Neural progenitor cell (in vitro differentiated cells): Measurements from ENCODE around the gene GLMN. TPM values are rescaled to one million over a fixed set of nuclear protein-coding genes. Genes with fewer than 3 reads are reported as not detected.

Experiments used
- total RNA-seq: library from RNA; depleted of rRNA; stranded (reverse); fragments of >200 nt; gene quantifications from 2 replicates; pipeline ENCODE4 v1.2.3, GENCODE V29; 2015; ENCODE audit warnings: low replicate concordance

Gene GLMN
- total RNA-seq, 1 donor from 2014 or later, result 44.4 TPM

Other genes with a start within 250 kb of the GLMN start
- not detected in 2 replicates for gene SETSIP, start 223.6 kb downstream of the GLMN start, total RNA-seq
- gene BTBD8, start 218.6 kb downstream of the GLMN start, total RNA-seq, result 9.6 and 14.3 TPM in 2 replicates
- not detected in 2 replicates for gene C1orf146, start 81.1 kb downstream of the GLMN start, total RNA-seq
- gene RPAP2, start 72 bp upstream of the GLMN start, total RNA-seq, result 14.2 and 36.3 TPM in 2 replicates
- 0.12 TPM in 1 of 2 replicates, not detected in the other for gene GFI1, start 187.9 kb upstream of the GLMN start, total RNA-seq